Measurements from ENCODE around the gene RHOBTB3. TPM values are rescaled to one million over a fixed set of nuclear protein-coding genes. Genes with fewer than 3 reads are reported as not detected.

RHOBTB3 gene
- total and polyA plus RNA-seq, 2 donors (not counting 3 experiments of a cell fraction or from before 2014, with no cell fraction given) = 44.1 to 52.1 TPM

- DNase-seq (ENCODE audit: low read depth, low spot score) (no peak), FAIRE-seq (no peak)
- no peaks in the 10 kb centered on the region for H4K20me1 ChIP-seq (replicated peaks; ENCODE audit: control insufficient read depth, extremely low read depth, insufficient read depth, low read length)
- no peaks in the 10 kb centered on the region for H3K27me3 ChIP-seq (ENCODE audit: control insufficient read depth in 2 of 2, insufficient read depth in 2 of 2, low read length in 2 of 2)
- H3K27ac ChIP-seq (ENCODE audit: insufficient read depth, low read depth, low read length) = no peak overlapping the region
- H2AFZ ChIP-seq (ENCODE audit: low read depth, low read length) = no peak overlapping the region
- TF ChIP-seq POLR2AphosphoS5 (IDR thresholded peaks at IDR 0.05; ENCODE audit: insufficient read depth, low read depth, low read length) (no peak), FOS (IDR thresholded peaks at IDR 0.05; ENCODE audit: borderline replicate concordance, insufficient read depth, low read length) (no peak), EZH2 (IDR thresholded peaks at IDR 0.05; ENCODE audit: borderline replicate concordance, low read depth, low read length, severe bottlenecking) (no peak), MYC (IDR thresholded peaks at IDR 0.05; ENCODE audit: low read depth, low read length) (no peak), CTCF (IDR thresholded peaks at IDR 0.05; ENCODE audit: extremely low read depth in 1 of 2, insufficient read depth in 1 of 2, low read depth in 1 of 2, low read length in 2 of 2) (no peak), JUN (IDR thresholded peaks at IDR 0.05; ENCODE audit: borderline replicate concordance, insufficient read depth, insufficient read length, low read depth) (no peak), MAX (IDR thresholded peaks at IDR 0.05; ENCODE audit: insufficient read depth, insufficient read length) (no peak), GATA2 (IDR thresholded peaks at IDR 0.05; ENCODE audit: insufficient read depth, insufficient read length, low read depth, low read length) (no peak), POLR2A (IDR thresholded peaks at IDR 0.05; ENCODE audit: low read depth, low read length) (no peak)
- H3K4me1 ChIP-seq (ENCODE audit: control insufficient read depth, extremely low read depth, insufficient read depth, low read length) = peaks cover 36% of the 10 kb centered on the region
- dilution Hi-C loops (cut with MboI; ENCODE audit: extremely low pct_ligation_motif_present, low sequenced_read_pairs) = no loop called here
- no peak overlapping the region for H3K4me3 ChIP-seq (replicated peaks in 1 of 3; ENCODE audit: insufficient read depth in 1 of 3, low read depth in 1 of 3, low read length in 3 of 3)
- CTCF ChIA-PET = interaction anchor here (0.7 to 1.6 kb wide), 3 partner anchors 15 to 24 kb away, joined by 3 to 10 read pairs (median 4); no protein-coding TSS in a partner anchor
- H3K36me3 ChIP-seq (ENCODE audit: control insufficient read depth in 2 of 2, extremely low read depth in 1 of 2, insufficient read depth in 2 of 2, low read length in 2 of 2) = peaks cover 0 to 6% of the 10 kb centered on the region in 2 experiments
- POLR2A ChIA-PET = no interaction called here
- H3K4me2 ChIP-seq (ENCODE audit: insufficient read depth, low read length) = no peak overlapping the region
- no TSS peak for BruUV-seq (replicated peaks)
- no peaks in the 10 kb centered on the region for H3K79me2 ChIP-seq (ENCODE audit: control insufficient read depth, insufficient read depth, low read length)
- no peak overlapping the region for H3K9ac ChIP-seq (replicated peaks; ENCODE audit: extremely low read depth, insufficient read depth, low read length)
- no peaks in the 10 kb centered on the region for H3K9me3 ChIP-seq (replicated peaks; ENCODE audit: control insufficient read depth, insufficient read depth, low read length)
- H3K9me1 ChIP-seq (replicated peaks; ENCODE audit: control insufficient read depth, extremely low read depth, insufficient read depth, low read length) = no peaks in the 10 kb centered on the region
- intact Hi-C loops (cut with micrococcal nuclease) = no loop called here
Measured at GRCh38 chr5:95759005-95759404, 27.9 kb downstream of the RHOBTB3 start.

Data from endothelial cell of umbilical vein (primary cell).